GM18909 (cell line): ENCODE measurements around the gene ARVCF.

Experiments
- ATAC-seq: cut with Tn5 transposase; IDR thresholded peaks from one replicate; pipeline ENCODE4 v1.9.1; 2021; ENCODE audit warnings: mild to moderate bottlenecking; ENCODE audit not compliant: unreplicated experiment, poor library complexity

The ARVCF gene

GRCh38 chr22:19964701-19965386, 51.8 kb downstream of the ARVCF start:
- ATAC-seq = no peak

GRCh38 chr22:19963863-19964642, 52.6 kb downstream of the ARVCF start:
- ATAC-seq = no peak

- ATAC-seq = no peak
These were observed 53.5 kb downstream of the ARVCF start for GRCh38 chr22:19962909-19963806.

GRCh38 chr22:19962246-19962908, 54.2 kb downstream of the ARVCF start:
- no peak for ATAC-seq

- ATAC-seq = no peak
These were observed 54.8 kb downstream of the ARVCF start for GRCh38 chr22:19961868-19962245.

GRCh38 chr22:19961201-19961580, 55.4 kb downstream of the ARVCF start:
- no peak for ATAC-seq

GRCh38 chr22:19960491-19961200, 56.0 kb downstream of the ARVCF start:
- ATAC-seq = no peak

GRCh38 chr22:19959587-19960490, 56.8 kb downstream of the ARVCF start:
- ATAC-seq = no peak

- no peak for ATAC-seq
These were observed 57.5 kb downstream of the ARVCF start for GRCh38 chr22:19959043-19959586.

- ATAC-seq = no peak
These were observed 58.3 kb downstream of the ARVCF start for GRCh38 chr22:19958083-19959042.

- ATAC-seq = no peak
These were observed 59.2 kb downstream of the ARVCF start for GRCh38 chr22:19957445-19957844.

- no peak for ATAC-seq
These were observed 61.1 kb downstream of the ARVCF start for GRCh38 chr22:19955241-19956128.

- no peak for ATAC-seq
These were observed 65.3 kb downstream of the ARVCF start for GRCh38 chr22:19951346-19951745.

GRCh38 chr22:19948057-19948760, 68.4 kb downstream of the ARVCF start:
- ATAC-seq = no peak

GRCh38 chr22:19943082-19944026, 73.3 kb downstream of the ARVCF start:
- no peak for ATAC-seq
